IMR-90 (cell line): ENCODE measurements around the gene ADTRP. TPM values are rescaled to one million over a fixed set of nuclear protein-coding genes. Genes with fewer than 3 reads are reported as not detected.
A peak's percentile ranks its signal among the peaks of the same experiment; 100 is the strongest.

Experiments
- ATAC-seq: fragments of 200-7000 bp; cut with Tn5 transposase; 2 replicates; pipeline ENCODE4 v1.9.1; 2020; ENCODE audit warnings: low read depth, mild to moderate bottlenecking, moderate library complexity
- BruUV-seq: library from RNA; stranded (reverse); fragments of 400-500 nt; replicated peaks from 2 replicates; lab custom pipeline; 2021; lab: Mats Ljungman, UMichigan
- CTCF ChIA-PET: fragments of 300-600 bp; formaldehyde crosslinking; extraction: SDS; loops from one replicate; lab custom pipeline; 2021; ENCODE audit warnings: antibody characterized with exemption; lab: Yijun Ruan, JAX
- POLR2A ChIA-PET: fragments of 300-600 bp; sonication (Branson Sonifier 250); formaldehyde crosslinking; loops from one replicate; lab custom pipeline; 2022; ENCODE audit warnings: antibody characterized with exemption; ENCODE audit not compliant: unreplicated experiment; lab: Charles Lee
- DNase-seq: peaks from one replicate; pipeline ENCODE4 v3.0.0; 2013
- H2AFZ ChIP-seq: replicated peaks from 2 replicates; pipeline ENCODE3; 2013; ENCODE audit warnings: low read length, mild to moderate bottlenecking; ENCODE audit not compliant: poor library complexity
- H2AK5ac ChIP-seq: 2 replicates; pipeline ENCODE4 v1.6.1; 2013; ENCODE audit warnings: low read depth, low read length, inconsistent platforms
- H2AK9ac ChIP-seq: replicated peaks from 2 replicates; pipeline ENCODE3; 2013; ENCODE audit warnings: mild to moderate bottlenecking, low read depth, low read length, moderate library complexity; ENCODE audit not compliant: poor library complexity
- H2BK120ac ChIP-seq: 2 replicates; pipeline ENCODE4 v1.6.1; 2013; ENCODE audit warnings: low read depth, low read length, inconsistent platforms
- H2BK15ac ChIP-seq: 3 replicates; pipeline ENCODE4 v1.6.1; 2013; ENCODE audit warnings: low read depth, low read length, inconsistent platforms
- H2BK20ac ChIP-seq: 2 replicates; pipeline ENCODE4 v1.6.1; 2013; ENCODE audit warnings: low read depth, mild to moderate bottlenecking, inconsistent platforms, low read length, moderate library complexity
- H2BK5ac ChIP-seq: 2 replicates; pipeline ENCODE4 v1.6.1; 2013; ENCODE audit warnings: mild to moderate bottlenecking, low read depth, low read length, inconsistent platforms; ENCODE audit not compliant: poor library complexity, severe bottlenecking
- H3K14ac ChIP-seq: replicated peaks from 2 replicates; pipeline ENCODE4 v1.6.1; 2013; ENCODE audit warnings: low read depth, low read length, inconsistent platforms
- H3K18ac ChIP-seq: 2 replicates; pipeline ENCODE4 v1.6.1; 2013; ENCODE audit warnings: low read depth, low read length, control low read depth
- H3K23ac ChIP-seq: 2 replicates; pipeline ENCODE4 v1.6.1; 2013; ENCODE audit warnings: low read depth, low read length, inconsistent platforms
- H3K27ac ChIP-seq: 2 replicates; pipeline ENCODE4 v1.5.1; 2013; ENCODE audit warnings: mild to moderate bottlenecking, control low read depth, low read length; ENCODE audit not compliant: insufficient read depth
- H3K27me3 ChIP-seq: 2 replicates; pipeline ENCODE4 v1.6.1; 2013; ENCODE audit warnings: low read length; ENCODE audit not compliant: control insufficient read depth, insufficient read depth
- H3K36me3 ChIP-seq: 2 replicates; pipeline ENCODE4 v1.6.1; 2013; ENCODE audit warnings: low read length, mixed read lengths; ENCODE audit not compliant: control insufficient read depth, insufficient read depth
- H3K4ac ChIP-seq: 2 replicates; pipeline ENCODE4 v1.6.1; 2013; ENCODE audit warnings: low read depth, low read length, inconsistent platforms
- H3K4me1 ChIP-seq: 2 replicates; pipeline ENCODE4 v1.6.1; 2013; ENCODE audit warnings: low read length, mixed read lengths; ENCODE audit not compliant: control insufficient read depth, insufficient read depth
- H3K4me2 ChIP-seq: 2 replicates; pipeline ENCODE4 v1.6.1; 2013; ENCODE audit warnings: low read depth, mild to moderate bottlenecking, control low read depth, low read length, moderate library complexity
- H3K4me3 ChIP-seq: 2 replicates; pipeline ENCODE4 v1.5.1; 2013; ENCODE audit warnings: low read depth, mild to moderate bottlenecking, control low read depth, low read length, moderate library complexity; ENCODE audit not compliant: insufficient read depth
- H3K56ac ChIP-seq: 2 replicates; pipeline ENCODE4 v1.6.1; 2013; ENCODE audit warnings: low read length, inconsistent platforms; ENCODE audit not compliant: insufficient read depth; ENCODE audit errors: extremely low read depth
- H3K79me1 ChIP-seq, 2 experiments: 2 replicates each; pipeline ENCODE4 v1.6.1; 2013; ENCODE audit warnings: low read length in 2 of 2, inconsistent platforms in 1 of 2, low read depth in 1 of 2
- H3K9ac ChIP-seq: 2 replicates; pipeline ENCODE4 v1.6.1; 2013; ENCODE audit warnings: low read depth, low read length, control low read depth
- H3K9me1 ChIP-seq: 2 replicates; pipeline ENCODE4 v1.6.1; 2013; ENCODE audit warnings: low read length, inconsistent platforms; ENCODE audit not compliant: insufficient read depth
- H3K9me3 ChIP-seq: 2 replicates; pipeline ENCODE4 v1.6.1; 2013; ENCODE audit warnings: low read length; ENCODE audit not compliant: control insufficient read depth, insufficient read depth
- H4K20me1 ChIP-seq: 2 replicates; pipeline ENCODE4 v1.6.1; 2013; ENCODE audit warnings: low read length, inconsistent platforms; ENCODE audit not compliant: insufficient read depth
- H4K5ac ChIP-seq: 2 replicates; pipeline ENCODE4 v1.6.1; 2013; ENCODE audit warnings: mild to moderate bottlenecking, low read depth, low read length, control low read depth
- H4K8ac ChIP-seq, 2 experiments: 2 replicates each; pipeline ENCODE4 v1.6.1; 2013; ENCODE audit warnings: low read depth in 2 of 2, low read length in 2 of 2, control low read depth in 1 of 2, inconsistent platforms in 1 of 2
- H4K91ac ChIP-seq: 2 replicates; pipeline ENCODE4 v1.6.1; 2013; ENCODE audit warnings: low read depth, low read length, inconsistent platforms; ENCODE audit not compliant: insufficient read depth
- BHLHE40 ChIP-seq: fragments of 150-350 bp; IDR thresholded peaks from 2 replicates; pipeline ENCODE4 v1.6.1; 2016; ENCODE audit warnings: mild to moderate bottlenecking, low read depth, low read length
- CEBPB ChIP-seq: IDR thresholded peaks from 2 replicates; pipeline ENCODE4 v1.6.1; 2012; ENCODE audit warnings: low read depth, low read length, improper control_type of control experiment
- CHD1 ChIP-seq: IDR thresholded peaks from 2 replicates; pipeline ENCODE4 v1.6.1; 2012; ENCODE audit warnings: low read depth, low read length, improper control_type of control experiment
- MAZ ChIP-seq: IDR thresholded peaks from 2 replicates; pipeline ENCODE4 v1.6.1; 2012; ENCODE audit warnings: low read depth, mild to moderate bottlenecking, low read length, improper control_type of control experiment, moderate library complexity, borderline replicate concordance
- MXI1 ChIP-seq: IDR thresholded peaks from 2 replicates; pipeline ENCODE4 v1.6.1; 2012; ENCODE audit warnings: low read depth, mild to moderate bottlenecking, low read length, moderate library complexity, borderline replicate concordance
- NFE2L2 ChIP-seq: fragments of 150-350 bp; IDR thresholded peaks from 2 replicates; pipeline ENCODE4 v1.6.1; 2016; ENCODE audit warnings: low read depth, mild to moderate bottlenecking, low read length
- POLR2A ChIP-seq: IDR thresholded peaks from 2 replicates; pipeline ENCODE4 v1.6.1; 2012; ENCODE audit warnings: mild to moderate bottlenecking, low read depth, low read length
- RCOR1 ChIP-seq: IDR thresholded peaks from 2 replicates; pipeline ENCODE4 v1.6.1; 2012; ENCODE audit warnings: mild to moderate bottlenecking, low read length, improper control_type of control experiment; ENCODE audit not compliant: insufficient replicate concordance
- RFX5 ChIP-seq: IDR thresholded peaks from 2 replicates; pipeline ENCODE4 v1.8.0; 2012; ENCODE audit warnings: low read depth, mild to moderate bottlenecking, low read length, moderate library complexity
- whole genome bisulfite sequencing, 2 experiments: methylation state at CpG; one replicate each; pipeline versions ENCODE4 v1.1.5 to v1.1.7; 2013; ENCODE audit warnings: missing lambda C conversion rate in 2 of 2; ENCODE audit not compliant: insufficient read length in 1 of 2; ENCODE audit errors: extremely low coverage in 2 of 2; 5-methylcytosine and 5-hydroxymethylcytosine counted together
- dilution Hi-C: fragments of 300-500 bp; cut with HindIII; formaldehyde crosslinking; loops from one replicate; pipeline ENCODE4 v1.14.3; 2018; ENCODE audit warnings: low sequenced_read_pairs; ENCODE audit not compliant: unreplicated experiment
- in situ Hi-C: fragments of 300-500 bp; cut with MboI; formaldehyde crosslinking; loops from 3 replicates; pipeline ENCODE4 v1.14.3; 2019; ENCODE audit warnings: low sequenced_read_pairs, inconsistent platforms, mixed read lengths
- intact Hi-C: fragments of 100-400 bp; cut with micrococcal nuclease; formaldehyde crosslinking; loops from 2 replicates; pipeline ENCODE4 v1.10.0; 2022
- polyA plus RNA-seq, 3 experiments: library from polyadenylated mRNA; depleted of rRNA; stranded (reverse); fragments of >200 nt; gene quantifications; 2 replicates each; pipeline ENCODE4 v1.2.3, GENCODE V29; 2012; ENCODE audit warnings: low replicate concordance in 1 of 3
- total RNA-seq: library from RNA; depleted of rRNA; stranded (reverse); fragments of >200 nt; gene quantifications from 2 replicates; pipeline ENCODE4 v1.2.3, GENCODE V29; 2012
- TF ChIP-seq, protein P1 (sequence below): fragments of 150-350 bp; IDR thresholded peaks from 2 replicates; pipeline ENCODE4 v1.6.1; 2017; ENCODE audit warnings: mild to moderate bottlenecking, antibody characterized with exemption, low read length, low read depth
- TF ChIP-seq, protein P2 (sequence below): conservative IDR thresholded peaks from 2 replicates; pipeline ENCODE4 v1.5.1; 2012; ENCODE audit warnings: mild to moderate bottlenecking, low read depth, low read length, improper control_type of control experiment

ADTRP gene
- total and polyA plus RNA-seq, 2 of the 4 experiments (the other 2 are of a cell fraction), result 0.50 to 0.72 TPM

- H3K9ac ChIP-seq, result no peak overlapping the region
- no peak overlapping the region for H3K4me2 ChIP-seq
- no peak overlapping the region for H3K4me3 ChIP-seq
- ATAC-seq (no peak), DNase-seq (peak; percentile 12)
- H3K23ac ChIP-seq, result no peak overlapping the region
- H3K4me1 ChIP-seq, result peaks cover under 1% of the 10 kb centered on the region; the same call in 1 of the 2 replicates
- in situ Hi-C loops (no loop called here), intact Hi-C loops (no loop called here), dilution Hi-C loops (no loop called here)
- H2BK20ac ChIP-seq, result no peak overlapping the region
- no peak overlapping the region for H3K56ac ChIP-seq
- H2AFZ ChIP-seq, result peak overlapping the region; percentile 36
- H2BK120ac ChIP-seq, result no peak overlapping the region
- no peaks in the 10 kb centered on the region for H3K79me1 ChIP-seq
- H4K5ac ChIP-seq, result no peak overlapping the region
- H4K91ac ChIP-seq, result no peak overlapping the region
- H3K27ac ChIP-seq, result no peak overlapping the region
- H2BK5ac ChIP-seq, result no peak overlapping the region
- H2AK9ac ChIP-seq, result no peak overlapping the region
- no peaks in the 10 kb centered on the region for H3K9me3 ChIP-seq
- no peak overlapping the region for H3K18ac ChIP-seq
- no peaks in the 10 kb centered on the region for H3K36me3 ChIP-seq
- no peaks in the 10 kb centered on the region; the same call in 1 of the 2 replicates for H3K27me3 ChIP-seq
- H4K20me1 ChIP-seq, result no peaks in the 10 kb centered on the region
- 88% methylated on average over 10 of the region's 12 CpGs; no CpG with 5 or more reads in 1 of the 2 experiments for WGBS, 2 experiments
- no peak overlapping the region for H4K8ac ChIP-seq
- ChIA-PET CTCF (no interaction called here), POLR2A (no interaction called here)
- peak overlapping the region; percentile 27; the same call in 1 of the 2 replicates for H2AK5ac ChIP-seq
- no peaks in the 10 kb centered on the region for H3K9me1 ChIP-seq
- H3K4ac ChIP-seq, result no peak overlapping the region
- BruUV-seq, result no TSS peak
- no peak overlapping the region for H3K14ac ChIP-seq
- H2BK15ac ChIP-seq, result no peak overlapping the region
- TF ChIP-seq CEBPB, result no peak
- no peak for TF ChIP-seq POLR2A
- TF ChIP-seq, protein P1, sequence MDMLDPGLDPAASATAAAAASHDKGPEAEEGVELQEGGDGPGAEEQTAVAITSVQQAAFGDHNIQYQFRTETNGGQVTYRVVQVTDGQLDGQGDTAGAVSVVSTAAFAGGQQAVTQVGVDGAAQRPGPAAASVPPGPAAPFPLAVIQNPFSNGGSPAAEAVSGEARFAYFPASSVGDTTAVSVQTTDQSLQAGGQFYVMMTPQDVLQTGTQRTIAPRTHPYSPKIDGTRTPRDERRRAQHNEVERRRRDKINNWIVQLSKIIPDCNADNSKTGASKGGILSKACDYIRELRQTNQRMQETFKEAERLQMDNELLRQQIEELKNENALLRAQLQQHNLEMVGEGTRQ, result no peak
- TF ChIP-seq RFX5, result no peak
- no peak for TF ChIP-seq MXI1
- TF ChIP-seq RCOR1, result no peak
- no peak for TF ChIP-seq MAZ
- TF ChIP-seq BHLHE40, result no peak
- TF ChIP-seq NFE2L2, result no peak
- no peak for TF ChIP-seq CHD1
- TF ChIP-seq, protein P2, sequence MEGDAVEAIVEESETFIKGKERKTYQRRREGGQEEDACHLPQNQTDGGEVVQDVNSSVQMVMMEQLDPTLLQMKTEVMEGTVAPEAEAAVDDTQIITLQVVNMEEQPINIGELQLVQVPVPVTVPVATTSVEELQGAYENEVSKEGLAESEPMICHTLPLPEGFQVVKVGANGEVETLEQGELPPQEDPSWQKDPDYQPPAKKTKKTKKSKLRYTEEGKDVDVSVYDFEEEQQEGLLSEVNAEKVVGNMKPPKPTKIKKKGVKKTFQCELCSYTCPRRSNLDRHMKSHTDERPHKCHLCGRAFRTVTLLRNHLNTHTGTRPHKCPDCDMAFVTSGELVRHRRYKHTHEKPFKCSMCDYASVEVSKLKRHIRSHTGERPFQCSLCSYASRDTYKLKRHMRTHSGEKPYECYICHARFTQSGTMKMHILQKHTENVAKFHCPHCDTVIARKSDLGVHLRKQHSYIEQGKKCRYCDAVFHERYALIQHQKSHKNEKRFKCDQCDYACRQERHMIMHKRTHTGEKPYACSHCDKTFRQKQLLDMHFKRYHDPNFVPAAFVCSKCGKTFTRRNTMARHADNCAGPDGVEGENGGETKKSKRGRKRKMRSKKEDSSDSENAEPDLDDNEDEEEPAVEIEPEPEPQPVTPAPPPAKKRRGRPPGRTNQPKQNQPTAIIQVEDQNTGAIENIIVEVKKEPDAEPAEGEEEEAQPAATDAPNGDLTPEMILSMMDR, result no peak
These were observed 46.5 kb downstream of the ADTRP start for GRCh38 chr6:11732036-11732631.
